ENCODE results near the gene PI4KB.

The PI4KB gene

GRCh38 chr1:151327223-151327902 is at the start of gene PI4KB:
PI4KB (minus strand) TSS chr1:151327416; CDS start chr1:151316481, 10,935 bp downstream.
- peak within 1 kb of the TSS; percentile 94 to 97 (median 96) for H3K4me3 Mint-ChIP-seq
- H3K36me3 Mint-ChIP-seq (ENCODE audit: low read depth) = peaks cover 25% of the 10 kb centered on the region
- no peaks in the 10 kb centered on the region for H3K27me3 Mint-ChIP-seq (ENCODE audit: low read depth)
- H3K9me3 Mint-ChIP-seq = no peaks in the 10 kb centered on the region
- peaks cover 43% of the 10 kb centered on the region for H3K4me1 Mint-ChIP-seq
- H3K27ac Mint-ChIP-seq = peak within 1 kb of the TSS; percentile 98 to 99 (median 99)
- TF ChIP-seq, protein P1, sequence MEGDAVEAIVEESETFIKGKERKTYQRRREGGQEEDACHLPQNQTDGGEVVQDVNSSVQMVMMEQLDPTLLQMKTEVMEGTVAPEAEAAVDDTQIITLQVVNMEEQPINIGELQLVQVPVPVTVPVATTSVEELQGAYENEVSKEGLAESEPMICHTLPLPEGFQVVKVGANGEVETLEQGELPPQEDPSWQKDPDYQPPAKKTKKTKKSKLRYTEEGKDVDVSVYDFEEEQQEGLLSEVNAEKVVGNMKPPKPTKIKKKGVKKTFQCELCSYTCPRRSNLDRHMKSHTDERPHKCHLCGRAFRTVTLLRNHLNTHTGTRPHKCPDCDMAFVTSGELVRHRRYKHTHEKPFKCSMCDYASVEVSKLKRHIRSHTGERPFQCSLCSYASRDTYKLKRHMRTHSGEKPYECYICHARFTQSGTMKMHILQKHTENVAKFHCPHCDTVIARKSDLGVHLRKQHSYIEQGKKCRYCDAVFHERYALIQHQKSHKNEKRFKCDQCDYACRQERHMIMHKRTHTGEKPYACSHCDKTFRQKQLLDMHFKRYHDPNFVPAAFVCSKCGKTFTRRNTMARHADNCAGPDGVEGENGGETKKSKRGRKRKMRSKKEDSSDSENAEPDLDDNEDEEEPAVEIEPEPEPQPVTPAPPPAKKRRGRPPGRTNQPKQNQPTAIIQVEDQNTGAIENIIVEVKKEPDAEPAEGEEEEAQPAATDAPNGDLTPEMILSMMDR (IDR thresholded peaks at IDR 0.05; ENCODE audit: unreplicated experiment in 3 of 3) = no peak

DNA sequence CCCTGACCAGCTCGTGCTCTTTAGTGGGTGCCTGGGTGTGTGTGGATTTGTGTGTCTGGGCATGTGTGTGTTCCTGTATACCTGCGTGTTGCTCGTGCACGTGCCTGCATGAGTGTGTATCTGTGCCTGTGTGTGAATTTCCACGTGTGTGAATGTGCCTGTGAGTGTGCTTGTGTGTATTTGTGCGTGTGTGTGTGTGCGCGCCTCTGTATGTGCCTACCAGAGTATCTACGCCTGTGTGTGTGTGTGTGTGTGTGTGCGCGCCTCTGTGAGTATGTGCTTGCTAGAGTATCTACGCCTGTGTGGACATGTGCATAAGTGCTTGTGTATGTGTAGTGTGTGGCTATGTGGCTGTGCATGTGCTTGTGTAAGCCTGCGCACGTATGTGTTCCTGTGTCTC is 46.0 kb upstream of the PI4KB start:
- Mint-ChIP-seq H3K4me1 (peaks cover 43% of the 10 kb centered on the region), H3K9me3 (no peaks in the 10 kb centered on the region), H3K27ac (peak overlapping the region; percentile 42 to 96 (median 90)), H3K4me3 (peak overlapping the region; percentile 74 to 87 (median 87)), H3K27me3 (ENCODE audit: low read depth) (peaks cover 8% of the 10 kb centered on the region), H3K36me3 (ENCODE audit: low read depth) (peaks cover 7% of the 10 kb centered on the region)
- TF ChIP-seq, protein P1 (IDR thresholded peaks at IDR 0.05; ENCODE audit: unreplicated experiment in 3 of 3) = no peak

DNA sequence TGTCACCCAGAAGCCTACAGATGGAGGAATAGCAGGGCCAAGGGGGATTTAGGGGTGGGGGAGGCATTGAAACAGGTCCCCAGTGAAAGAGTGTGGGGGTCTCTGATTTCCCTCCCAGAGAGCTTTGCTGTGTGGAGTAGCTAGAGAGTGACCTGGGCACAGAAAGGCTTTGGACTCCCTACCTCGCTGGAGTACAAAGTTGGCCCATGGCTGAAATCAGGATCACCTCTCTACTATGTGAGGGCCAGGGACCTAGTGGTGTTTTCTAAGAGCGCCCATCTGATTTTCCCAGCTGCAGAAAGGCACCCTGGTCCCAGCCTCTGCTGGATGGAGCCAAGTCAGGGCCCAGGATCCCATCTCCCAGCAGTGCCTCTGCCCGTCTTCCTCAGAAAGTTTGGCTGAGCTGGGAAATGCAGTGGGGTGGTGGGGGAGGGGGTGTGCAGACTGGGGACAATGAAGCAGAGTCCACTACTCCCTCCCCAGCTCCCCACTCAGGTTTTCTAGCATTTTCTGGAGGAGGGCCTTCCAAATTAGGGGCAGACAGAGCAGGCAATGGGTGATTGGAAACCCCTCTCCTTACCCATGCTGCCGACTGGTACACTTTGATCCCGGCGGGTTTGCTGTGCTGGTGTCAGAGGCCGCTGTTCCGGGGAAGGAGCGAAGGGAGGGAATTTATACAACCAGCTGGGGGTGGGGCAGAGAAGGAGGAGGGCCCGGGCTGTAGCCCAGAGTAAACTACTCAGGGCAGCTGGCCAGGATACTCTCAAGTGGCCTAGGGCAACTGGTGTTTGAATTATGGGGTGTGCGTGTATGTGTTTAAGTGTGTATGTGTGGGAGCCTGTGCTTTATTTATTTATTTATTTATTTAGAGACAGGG is 45.1 kb upstream of the PI4KB start, which contains the start of gene SELENBP1:
Gene SELENBP1, minus strand, starts transcription at position 648 of the 877 bp plus-strand sequence. Its CDS starts 64 bp downstream, at position 584.
- peaks cover 12% of the 10 kb centered on the region for H3K36me3 Mint-ChIP-seq (ENCODE audit: low read depth)
- peak within 1 kb of the TSS; percentile 88 to 96 (median 90) for H3K27ac Mint-ChIP-seq
- H3K4me1 Mint-ChIP-seq = peaks cover 52% of the 10 kb centered on the region
- TF ChIP-seq, protein P1 (IDR thresholded peaks at IDR 0.05; ENCODE audit: unreplicated experiment in 3 of 3) = no peak
- H3K4me3 Mint-ChIP-seq = peak within 1 kb of the TSS; percentile 83 to 90 (median 87)
- H3K27me3 Mint-ChIP-seq (ENCODE audit: low read depth) = peaks cover 3% of the 10 kb centered on the region
- H3K9me3 Mint-ChIP-seq = no peaks in the 10 kb centered on the region

DNA sequence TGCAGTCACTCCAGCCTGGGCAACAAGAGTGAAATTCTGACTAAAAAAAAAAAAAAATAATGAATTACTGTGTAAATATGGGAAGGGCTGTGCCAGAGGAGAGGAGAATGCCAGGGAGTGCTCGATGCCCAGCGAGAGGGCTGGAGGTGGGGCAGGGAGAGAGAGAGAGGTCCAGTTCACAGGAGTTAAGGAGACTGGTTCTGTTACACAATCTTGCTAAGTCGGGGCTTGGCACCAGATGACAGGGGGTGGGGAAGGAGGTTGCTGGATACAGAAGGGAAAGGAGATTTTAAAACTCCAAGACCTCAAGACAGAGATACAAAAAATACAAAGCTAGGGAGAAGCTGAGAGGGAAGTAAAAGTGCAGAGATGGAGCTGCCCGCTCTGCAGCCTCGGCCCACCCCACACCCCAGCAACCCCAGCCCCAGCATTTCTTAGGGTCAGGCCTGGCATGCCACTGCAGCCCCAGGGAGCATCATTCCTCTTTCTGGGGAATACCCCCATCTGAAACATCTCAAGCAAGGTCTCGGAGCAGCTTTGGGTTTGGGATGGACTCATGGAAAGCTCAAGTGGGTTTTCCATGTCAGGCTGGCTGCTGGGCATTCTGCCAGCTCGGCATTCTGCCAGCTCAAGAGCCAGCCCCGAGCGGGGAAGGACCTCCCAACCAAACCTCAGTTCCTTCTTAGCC is 44.3 kb upstream of the PI4KB start:
- Mint-ChIP-seq H3K4me1 (peaks cover 52% of the 10 kb centered on the region), H3K4me3 (peak overlapping the region; percentile 83 to 90 (median 87)), H3K27ac (peak overlapping the region; percentile 88 to 96 (median 90)), H3K27me3 (ENCODE audit: low read depth) (no peaks in the 10 kb centered on the region), H3K9me3 (no peaks in the 10 kb centered on the region), H3K36me3 (ENCODE audit: low read depth) (peaks cover 15% of the 10 kb centered on the region)
- TF ChIP-seq, protein P1 (IDR thresholded peaks at IDR 0.05; ENCODE audit: unreplicated experiment in 3 of 3) = no peak

DNA sequence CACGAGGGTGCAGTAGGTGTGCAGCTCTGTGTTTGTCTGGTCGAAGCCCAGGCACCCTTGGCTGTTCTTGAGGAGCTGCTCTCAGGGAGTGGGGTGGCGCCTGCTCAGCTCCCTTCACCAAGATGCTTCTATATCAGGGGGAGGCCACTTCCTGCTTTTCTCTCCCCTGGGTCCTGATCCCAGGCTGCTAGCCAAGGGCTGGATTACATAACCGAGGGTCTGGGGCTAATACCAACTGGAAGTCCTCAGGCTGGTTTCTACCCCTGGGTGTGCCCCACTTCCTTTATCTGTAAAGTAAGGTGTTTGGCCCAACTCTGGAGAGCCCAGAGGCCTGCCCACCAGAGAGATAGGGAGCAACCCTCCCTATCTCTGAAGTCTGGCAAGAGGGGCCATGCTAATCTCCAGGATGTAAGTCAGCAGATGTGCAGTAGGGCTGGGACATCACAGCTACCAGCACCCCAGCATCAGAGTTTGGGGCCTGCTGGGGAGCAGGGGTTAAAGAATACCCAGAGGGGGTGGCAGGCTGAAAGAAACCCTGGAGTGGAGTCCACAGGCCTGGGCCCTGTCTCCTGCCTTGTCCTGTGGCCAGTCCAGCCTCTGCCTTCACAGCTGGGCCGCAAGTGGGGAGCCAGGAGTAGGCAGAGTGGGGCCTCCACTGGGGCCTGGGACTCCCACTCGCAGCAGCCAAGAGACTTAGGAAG is 43.1 kb upstream of the PI4KB start:
- no peaks in the 10 kb centered on the region for H3K27me3 Mint-ChIP-seq (ENCODE audit: low read depth)
- peaks cover 52% of the 10 kb centered on the region for H3K4me1 Mint-ChIP-seq
- no peaks in the 10 kb centered on the region for H3K9me3 Mint-ChIP-seq
- peaks cover 26% of the 10 kb centered on the region for H3K36me3 Mint-ChIP-seq (ENCODE audit: low read depth)
- peak overlapping the region; percentile 63 to 69 (median 65) for H3K4me3 Mint-ChIP-seq
- TF ChIP-seq, protein P1 (IDR thresholded peaks at IDR 0.05; ENCODE audit: unreplicated experiment in 3 of 3) = no peak
- peak overlapping the region; percentile 53 to 96 (median 66) for H3K27ac Mint-ChIP-seq
